ENCODE data around the gene FOXR1. TPM values are rescaled to one million over a fixed set of nuclear protein-coding genes. Genes with fewer than 3 reads are reported as not detected.
"Not testable (repeated sequence)": the region's sequence is repeated elsewhere in the genome, so short reads cannot be mapped to it uniquely, and the experiment has no call there.

The FOXR1 gene
- total RNA-seq, 1 donor from 2014 or later: not detected

- peaks cover 13% of the 10 kb centered on the region for H3K27me3 Mint-ChIP-seq
- H3K4me1 Mint-ChIP-seq (ENCODE audit: low read depth): peaks cover 3% of the 10 kb centered on the region
- DNase-seq (ENCODE audit: low spot score, unreplicated experiment): no peak
- H3K27ac Mint-ChIP-seq: no peak overlapping the region
- peaks cover 3% of the 10 kb centered on the region for H3K36me3 Mint-ChIP-seq (ENCODE audit: insufficient read depth)
- H3K9me3 Mint-ChIP-seq (ENCODE audit: low read depth): peaks cover 4% of the 10 kb centered on the region
- TF ChIP-seq, protein P1, sequence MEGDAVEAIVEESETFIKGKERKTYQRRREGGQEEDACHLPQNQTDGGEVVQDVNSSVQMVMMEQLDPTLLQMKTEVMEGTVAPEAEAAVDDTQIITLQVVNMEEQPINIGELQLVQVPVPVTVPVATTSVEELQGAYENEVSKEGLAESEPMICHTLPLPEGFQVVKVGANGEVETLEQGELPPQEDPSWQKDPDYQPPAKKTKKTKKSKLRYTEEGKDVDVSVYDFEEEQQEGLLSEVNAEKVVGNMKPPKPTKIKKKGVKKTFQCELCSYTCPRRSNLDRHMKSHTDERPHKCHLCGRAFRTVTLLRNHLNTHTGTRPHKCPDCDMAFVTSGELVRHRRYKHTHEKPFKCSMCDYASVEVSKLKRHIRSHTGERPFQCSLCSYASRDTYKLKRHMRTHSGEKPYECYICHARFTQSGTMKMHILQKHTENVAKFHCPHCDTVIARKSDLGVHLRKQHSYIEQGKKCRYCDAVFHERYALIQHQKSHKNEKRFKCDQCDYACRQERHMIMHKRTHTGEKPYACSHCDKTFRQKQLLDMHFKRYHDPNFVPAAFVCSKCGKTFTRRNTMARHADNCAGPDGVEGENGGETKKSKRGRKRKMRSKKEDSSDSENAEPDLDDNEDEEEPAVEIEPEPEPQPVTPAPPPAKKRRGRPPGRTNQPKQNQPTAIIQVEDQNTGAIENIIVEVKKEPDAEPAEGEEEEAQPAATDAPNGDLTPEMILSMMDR (IDR thresholded peaks at IDR 0.05; ENCODE audit: unreplicated experiment): no peak
- H3K4me3 Mint-ChIP-seq (ENCODE audit: low read depth): no peak overlapping the region
These were observed 2.4 kb downstream of the FOXR1 start for GRCh38 chr11:118973985-118974384.

- Mint-ChIP-seq H3K36me3 (ENCODE audit: insufficient read depth) (peaks cover 3% of the 10 kb centered on the region), H3K27me3 (peaks cover 25% of the 10 kb centered on the region), H3K4me3 (ENCODE audit: low read depth) (no peak overlapping the region), H3K4me1 (ENCODE audit: low read depth) (peaks cover 5% of the 10 kb centered on the region), H3K27ac (no peak overlapping the region), H3K9me3 (ENCODE audit: low read depth) (peaks cover 4% of the 10 kb centered on the region)
- TF ChIP-seq, protein P1 (IDR thresholded peaks at IDR 0.05; ENCODE audit: unreplicated experiment): no peak
- DNase-seq (ENCODE audit: low spot score, unreplicated experiment): no peak
These were observed 4.5 kb downstream of the FOXR1 start for GRCh38 chr11:118975771-118976709.

GRCh38 chr11:118979434-118979833, 7.9 kb downstream of the FOXR1 start:
- no peaks in the 10 kb centered on the region for H3K9me3 Mint-ChIP-seq (ENCODE audit: low read depth)
- H3K27me3 Mint-ChIP-seq: peaks cover 27% of the 10 kb centered on the region
- no peak overlapping the region for H3K27ac Mint-ChIP-seq
- H3K4me1 Mint-ChIP-seq (ENCODE audit: low read depth): peaks cover 5% of the 10 kb centered on the region
- no peak for DNase-seq (ENCODE audit: low spot score, unreplicated experiment)
- no peak overlapping the region for H3K4me3 Mint-ChIP-seq (ENCODE audit: low read depth)
- TF ChIP-seq, protein P1 (IDR thresholded peaks at IDR 0.05; ENCODE audit: unreplicated experiment): no peak
- no peaks in the 10 kb centered on the region for H3K36me3 Mint-ChIP-seq (ENCODE audit: insufficient read depth)

GRCh38 chr11:118980191-118980881, 8.8 kb downstream of the FOXR1 start:
- H3K27me3 Mint-ChIP-seq: peaks cover 20% of the 10 kb centered on the region
- DNase-seq (ENCODE audit: low spot score, unreplicated experiment): no peak
- H3K27ac Mint-ChIP-seq: no peak overlapping the region
- peaks cover 2% of the 10 kb centered on the region for H3K4me1 Mint-ChIP-seq (ENCODE audit: low read depth)
- no peaks in the 10 kb centered on the region for H3K36me3 Mint-ChIP-seq (ENCODE audit: insufficient read depth)
- TF ChIP-seq, protein P1 (IDR thresholded peaks at IDR 0.05; ENCODE audit: unreplicated experiment): no peak
- H3K4me3 Mint-ChIP-seq (ENCODE audit: low read depth): no peak overlapping the region
- no peaks in the 10 kb centered on the region for H3K9me3 Mint-ChIP-seq (ENCODE audit: low read depth)

DNA sequence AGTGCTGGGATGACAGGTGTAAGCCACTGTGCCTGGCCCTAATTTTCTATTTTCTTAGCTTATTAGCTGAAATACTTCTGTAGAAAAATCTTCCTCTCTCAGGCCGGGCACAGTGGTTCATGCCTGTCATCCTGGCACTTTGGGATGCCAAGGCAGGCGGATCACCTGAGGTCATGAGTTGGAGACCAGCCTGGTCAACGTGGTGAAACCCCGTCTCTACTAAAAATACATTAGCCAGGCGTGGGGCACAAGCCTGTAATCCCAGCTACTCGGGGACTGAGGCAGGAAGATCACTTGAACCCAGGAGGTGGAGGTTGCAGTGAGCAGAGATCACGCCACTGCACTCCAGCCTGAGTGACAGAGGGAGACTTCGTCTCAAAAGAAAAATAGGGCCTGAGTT, 12.8 kb downstream of the FOXR1 start:
- not testable (repeated sequence) for H3K36me3 Mint-ChIP-seq (ENCODE audit: insufficient read depth); H3K27ac Mint-ChIP-seq; H3K4me3 Mint-ChIP-seq (ENCODE audit: low read depth); DNase-seq (ENCODE audit: low spot score, unreplicated experiment); H3K9me3 Mint-ChIP-seq (ENCODE audit: low read depth); H3K4me1 Mint-ChIP-seq (ENCODE audit: low read depth)
- peaks cover 13% of the 10 kb centered on the region for H3K27me3 Mint-ChIP-seq

All from progenitor cell of endocrine pancreas (in vitro differentiated cells).